ENCODE results near the gene MARK2.

The MARK2 gene

GRCh38 chr11:63882555-63883242 is 43.8 kb downstream of the MARK2 start:
- no peak for DNase-seq (ENCODE audit: low spot score)

- DNase-seq (ENCODE audit: low spot score) = no peak
These were observed 44.9 kb downstream of the MARK2 start for GRCh38 chr11:63883791-63884190.

- no peak for DNase-seq (ENCODE audit: low spot score)
These were observed 45.5 kb downstream of the MARK2 start for GRCh38 chr11:63884196-63884932.

- DNase-seq (ENCODE audit: low spot score) = no peak
These were observed 48.6 kb downstream of the MARK2 start for GRCh38 chr11:63887386-63887999.

- no peak for DNase-seq (ENCODE audit: low spot score)
These were observed 49.5 kb downstream of the MARK2 start for GRCh38 chr11:63888170-63889086.

- DNase-seq (ENCODE audit: low spot score) = no peak
These were observed 50.4 kb downstream of the MARK2 start for GRCh38 chr11:63889344-63889743.

GRCh38 chr11:63890368-63890767 is 51.5 kb downstream of the MARK2 start:
- DNase-seq (ENCODE audit: low spot score) = no peak

GRCh38 chr11:63892228-63892627 is 53.3 kb downstream of the MARK2 start:
- no peak for DNase-seq (ENCODE audit: low spot score)

GRCh38 chr11:63893355-63893754 is 54.4 kb downstream of the MARK2 start:
- DNase-seq (ENCODE audit: low spot score) = no peak

- DNase-seq (ENCODE audit: low spot score) = no peak
These were observed 57.2 kb downstream of the MARK2 start for GRCh38 chr11:63896071-63896470.

- no peak for DNase-seq (ENCODE audit: low spot score)
These were observed 58.7 kb downstream of the MARK2 start for GRCh38 chr11:63897459-63898146.

GRCh38 chr11:63901660-63902059 is 62.8 kb downstream of the MARK2 start:
- DNase-seq (ENCODE audit: low spot score) = no peak

GRCh38 chr11:63903884-63904283 is 65.0 kb downstream of the MARK2 start:
- no peak for DNase-seq (ENCODE audit: low spot score)

GRCh38 chr11:63904743-63905142 is 65.8 kb downstream of the MARK2 start:
- DNase-seq (ENCODE audit: low spot score) = no peak

- no peak for DNase-seq (ENCODE audit: low spot score)
These were observed 66.3 kb downstream of the MARK2 start for GRCh38 chr11:63905179-63905578.

GRCh38 chr11:63906087-63906486 is 67.2 kb downstream of the MARK2 start:
- DNase-seq (ENCODE audit: low spot score) = no peak

- no peak for DNase-seq (ENCODE audit: low spot score)
These were observed 67.7 kb downstream of the MARK2 start for GRCh38 chr11:63906585-63906984.

GRCh38 chr11:63907063-63907462 is 68.2 kb downstream of the MARK2 start:
- DNase-seq (ENCODE audit: low spot score) = no peak

GRCh38 chr11:63907808-63908530 is 69.1 kb downstream of the MARK2 start:
- DNase-seq (ENCODE audit: low spot score) = no peak

GRCh38 chr11:63908631-63909401 is 69.9 kb downstream of the MARK2 start:
- DNase-seq (ENCODE audit: low spot score) = no peak
